ENCODE data around the gene FDX2. TPM values are rescaled to one million over a fixed set of nuclear protein-coding genes. Genes with fewer than 3 reads are reported as not detected.

FDX2 gene
- total RNA-seq, 1 experiment from 2014 or later, result 25.5 TPM

- Histone ChIP-seq H3K36me3 (ENCODE audit: control insufficient read depth, insufficient read depth, low read length) (no peaks in the 10 kb centered on the region; the same call in none of the 2 replicates), H3K27ac (ENCODE audit: low read length) (no peak overlapping the region; the same call in 1 of the 2 replicates), H3K4me3 (ENCODE audit: low read depth in 2 of 2, low read length in 2 of 2) (no peak overlapping the region), H3K27me3 (ENCODE audit: control insufficient read depth, insufficient read depth, low read length) (no peaks in the 10 kb centered on the region), H3K9me3 (ENCODE audit: control insufficient read depth, insufficient read depth, low read depth, low read length) (no peaks in the 10 kb centered on the region), H3K4me1 (ENCODE audit: control insufficient read depth, insufficient read depth, low read length) (peaks cover 6% of the 10 kb centered on the region)
- DNase-seq (ENCODE audit: low read depth, low spot score), result no peak
- no peak for ATAC-seq
- in situ Hi-C loops (cut with HindIII; ENCODE audit: low pct_unique_long_range_greater_than_20kb, low sequenced_read_pairs), result no loop called here
- ChIA-PET POLR2A (no interaction called here), CTCF (interaction anchor here (0.6 to 0.7 kb wide), 2 partner anchors 34 to 381 kb away, joined by 3 to 7 read pairs; partner anchors contain the start of gene OLFM2)
- TSS peak; percentile 70 for BruUV-seq (replicated peaks)
- intact Hi-C loops (cut with micrococcal nuclease; ENCODE audit: unreplicated experiment), result no loop called here
- TF ChIP-seq TCF7L2 (IDR thresholded peaks at IDR 0.05; ENCODE audit: low read depth, low read length) (no peak), CTCF (IDR thresholded peaks at IDR 0.05) (no peak), REST (IDR thresholded peaks at IDR 0.05; ENCODE audit: insufficient read depth in 1 of 2, low read depth in 2 of 2, low read length in 1 of 2) (no peak), POLR2AphosphoS5 (IDR thresholded peaks at IDR 0.05; ENCODE audit: low read depth, low read length) (no peak), SIN3A (IDR thresholded peaks at IDR 0.05; ENCODE audit: borderline replicate concordance, insufficient read depth, low read depth, low read length) (no peak)
Observed at GRCh38 chr19:10317045-10317856, 1.4 kb upstream of the FDX2 start.

GRCh38 chr19:10316229-10317044 lies 622 bp upstream of the FDX2 start:
- Histone ChIP-seq H3K27ac (ENCODE audit: low read length) (peak overlapping the region; percentile 86; the same call in 1 of the 2 replicates), H3K4me1 (ENCODE audit: control insufficient read depth, insufficient read depth, low read length) (peaks cover 6% of the 10 kb centered on the region), H3K27me3 (ENCODE audit: control insufficient read depth, insufficient read depth, low read length) (no peaks in the 10 kb centered on the region), H3K9me3 (ENCODE audit: control insufficient read depth, insufficient read depth, low read depth, low read length) (no peaks in the 10 kb centered on the region), H3K36me3 (ENCODE audit: control insufficient read depth, insufficient read depth, low read length) (no peaks in the 10 kb centered on the region; the same call in 1 of the 2 replicates), H3K4me3 (ENCODE audit: low read depth in 2 of 2, low read length in 2 of 2) (peak overlapping the region; percentile 61 to 78; a peak in 3 of 4 replicates)
- intact Hi-C loops (cut with micrococcal nuclease; ENCODE audit: unreplicated experiment), result no loop called here
- ChIA-PET POLR2A (no interaction called here), CTCF (no interaction called here)
- ATAC-seq (peak; percentile 54; the same call in 1 of the 2 replicates), DNase-seq (ENCODE audit: low read depth, low spot score) (no peak)
- in situ Hi-C loops (cut with HindIII; ENCODE audit: low pct_unique_long_range_greater_than_20kb, low sequenced_read_pairs), result no loop called here
- BruUV-seq (replicated peaks), result no TSS peak
- TF ChIP-seq POLR2AphosphoS5 (IDR thresholded peaks at IDR 0.05; ENCODE audit: low read depth, low read length), result no peak
- TF ChIP-seq SIN3A (IDR thresholded peaks at IDR 0.05; ENCODE audit: borderline replicate concordance, insufficient read depth, low read depth, low read length), result no peak
- TF ChIP-seq REST (IDR thresholded peaks at IDR 0.05; ENCODE audit: insufficient read depth in 1 of 2, low read depth in 2 of 2, low read length in 1 of 2), result no peak
- TF ChIP-seq TCF7L2 (IDR thresholded peaks at IDR 0.05; ENCODE audit: low read depth, low read length), result no peak

Data from Panc1 (cell line).